HG03354 (cell line): Measurements from ENCODE around the gene RHBDD1.

Experiments
- ATAC-seq: cut with Tn5 transposase; IDR thresholded peaks from one replicate; pipeline ENCODE4 v1.9.1; 2021; ENCODE audit warnings: mild to moderate bottlenecking; ENCODE audit not compliant: unreplicated experiment, poor library complexity, severe bottlenecking

The RHBDD1 gene

GRCh38 chr2:226835796-226836547, at the start of gene RHBDD1:
Gene RHBDD1 (plus strand): TSS chr2:226836054. CDS start chr2:226864694, 28,640 bp downstream.
- ATAC-seq = peak; percentile 86

GRCh38 chr2:226788064-226788463, 47.8 kb upstream of the RHBDD1 start:
- no peak for ATAC-seq

- no peak for ATAC-seq
Observed at GRCh38 chr2:226788881-226789490, 46.9 kb upstream of the RHBDD1 start.

- no peak for ATAC-seq
Observed at GRCh38 chr2:226790011-226790410, 45.8 kb upstream of the RHBDD1 start.

GRCh38 chr2:226790431-226790830, 45.4 kb upstream of the RHBDD1 start:
- ATAC-seq = no peak

- peak; percentile 82 for ATAC-seq
Observed at GRCh38 chr2:226791056-226791486, 44.8 kb upstream of the RHBDD1 start.

- peak; percentile 97 for ATAC-seq
Observed at GRCh38 chr2:226791487-226792081, 44.3 kb upstream of the RHBDD1 start.

- no peak for ATAC-seq
Observed at GRCh38 chr2:226792155-226792881, 43.5 kb upstream of the RHBDD1 start.

- no peak for ATAC-seq
Observed at GRCh38 chr2:226793646-226794045, 42.2 kb upstream of the RHBDD1 start.

GRCh38 chr2:226794196-226794661, 41.6 kb upstream of the RHBDD1 start:
- ATAC-seq = no peak

GRCh38 chr2:226794751-226795171, 41.1 kb upstream of the RHBDD1 start:
- no peak for ATAC-seq

GRCh38 chr2:226795281-226796011, 40.4 kb upstream of the RHBDD1 start:
- no peak for ATAC-seq

GRCh38 chr2:226796012-226796839, 39.6 kb upstream of the RHBDD1 start:
- no peak for ATAC-seq

GRCh38 chr2:226796840-226797288, 39.0 kb upstream of the RHBDD1 start:
- no peak for ATAC-seq

- no peak for ATAC-seq
Observed at GRCh38 chr2:226797289-226797988, 38.4 kb upstream of the RHBDD1 start.

- ATAC-seq = no peak
Observed at GRCh38 chr2:226797989-226798421, 37.8 kb upstream of the RHBDD1 start.

GRCh38 chr2:226798422-226799210, 37.2 kb upstream of the RHBDD1 start:
- peak; percentile 20 for ATAC-seq
